HEK293 (cell line): Measurements from ENCODE around the gene SCN4A.

Experiments
- CTCF ChIP-seq: fragments of 450-650 bp; formaldehyde crosslinking; IDR thresholded peaks from 2 replicates; pipeline ENCODE4 v1.5.1; 2016; ENCODE audit warnings: missing biosample characterization, missing genetic modification characterization
- ELK4 ChIP-seq: IDR thresholded peaks from 2 replicates; pipeline ENCODE4 v1.6.1; 2011; ENCODE audit warnings: mild to moderate bottlenecking, low read depth, low read length, borderline replicate concordance
- ZNF121 ChIP-seq: fragments of 450-650 bp; formaldehyde crosslinking; IDR thresholded peaks from 2 replicates; pipeline ENCODE4 v1.5.1; 2016; ENCODE audit warnings: missing biosample characterization, missing genetic modification characterization
- ZNF175 ChIP-seq: fragments of 450-650 bp; formaldehyde crosslinking; IDR thresholded peaks from 2 replicates; pipeline ENCODE4 v1.5.1; 2016; ENCODE audit warnings: missing biosample characterization, missing genetic modification characterization
- ZNF670 ChIP-seq: fragments of 450-650 bp; formaldehyde crosslinking; IDR thresholded peaks from 2 replicates; pipeline ENCODE4 v1.5.1; 2016; ENCODE audit warnings: missing biosample characterization, missing genetic modification characterization, low read depth
- TF ChIP-seq, protein P1 (sequence below): fragments of 450-650 bp; formaldehyde crosslinking; conservative IDR thresholded peaks from 2 replicates; pipeline ENCODE4 v1.5.1; 2016; ENCODE audit warnings: low read depth, missing biosample characterization, missing genetic modification characterization
- TF ChIP-seq, protein P2 (sequence below): fragments of 450-650 bp; formaldehyde crosslinking; IDR thresholded peaks from 2 replicates; pipeline ENCODE4 v1.5.1; 2016; ENCODE audit warnings: missing biosample characterization, missing genetic modification characterization

- TF ChIP-seq ZNF670 (tag by site-specific recombination), result no peak
- TF ChIP-seq, protein P1, sequence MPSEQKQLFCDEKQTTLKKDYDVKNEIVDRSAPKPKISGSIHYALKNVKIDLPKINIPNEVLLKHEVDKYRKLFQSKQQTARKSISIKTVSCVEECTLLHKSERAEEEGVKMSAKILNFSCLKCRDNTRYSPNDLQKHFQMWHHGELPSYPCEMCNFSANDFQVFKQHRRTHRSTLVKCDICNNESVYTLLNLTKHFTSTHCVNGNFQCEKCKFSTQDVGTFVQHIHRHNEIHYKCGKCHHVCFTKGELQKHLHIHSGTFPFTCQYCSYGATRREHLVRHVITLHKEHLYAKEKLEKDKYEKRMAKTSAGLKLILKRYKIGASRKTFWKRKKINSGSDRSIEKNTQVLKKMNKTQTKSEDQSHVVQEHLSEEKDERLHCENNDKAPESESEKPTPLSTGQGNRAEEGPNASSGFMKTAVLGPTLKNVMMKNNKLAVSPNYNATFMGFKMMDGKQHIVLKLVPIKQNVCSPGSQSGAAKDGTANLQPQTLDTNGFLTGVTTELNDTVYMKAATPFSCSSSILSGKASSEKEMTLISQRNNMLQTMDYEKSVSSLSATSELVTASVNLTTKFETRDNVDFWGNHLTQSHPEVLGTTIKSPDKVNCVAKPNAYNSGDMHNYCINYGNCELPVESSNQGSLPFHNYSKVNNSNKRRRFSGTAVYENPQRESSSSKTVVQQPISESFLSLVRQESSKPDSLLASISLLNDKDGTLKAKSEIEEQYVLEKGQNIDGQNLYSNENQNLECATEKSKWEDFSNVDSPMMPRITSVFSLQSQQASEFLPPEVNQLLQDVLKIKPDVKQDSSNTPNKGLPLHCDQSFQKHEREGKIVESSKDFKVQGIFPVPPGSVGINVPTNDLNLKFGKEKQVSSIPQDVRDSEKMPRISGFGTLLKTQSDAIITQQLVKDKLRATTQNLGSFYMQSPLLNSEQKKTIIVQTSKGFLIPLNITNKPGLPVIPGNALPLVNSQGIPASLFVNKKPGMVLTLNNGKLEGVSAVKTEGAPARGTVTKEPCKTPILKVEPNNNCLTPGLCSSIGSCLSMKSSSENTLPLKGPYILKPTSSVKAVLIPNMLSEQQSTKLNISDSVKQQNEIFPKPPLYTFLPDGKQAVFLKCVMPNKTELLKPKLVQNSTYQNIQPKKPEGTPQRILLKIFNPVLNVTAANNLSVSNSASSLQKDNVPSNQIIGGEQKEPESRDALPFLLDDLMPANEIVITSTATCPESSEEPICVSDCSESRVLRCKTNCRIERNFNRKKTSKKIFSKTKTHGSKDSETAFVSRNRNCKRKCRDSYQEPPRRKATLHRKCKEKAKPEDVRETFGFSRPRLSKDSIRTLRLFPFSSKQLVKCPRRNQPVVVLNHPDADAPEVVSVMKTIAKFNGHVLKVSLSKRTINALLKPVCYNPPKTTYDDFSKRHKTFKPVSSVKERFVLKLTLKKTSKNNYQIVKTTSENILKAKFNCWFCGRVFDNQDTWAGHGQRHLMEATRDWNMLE, result no peak
- no peak for TF ChIP-seq ZNF175
- TF ChIP-seq CTCF (tag by site-specific recombination), result no peak
- TF ChIP-seq ELK4, result no peak
- TF ChIP-seq, protein P2, sequence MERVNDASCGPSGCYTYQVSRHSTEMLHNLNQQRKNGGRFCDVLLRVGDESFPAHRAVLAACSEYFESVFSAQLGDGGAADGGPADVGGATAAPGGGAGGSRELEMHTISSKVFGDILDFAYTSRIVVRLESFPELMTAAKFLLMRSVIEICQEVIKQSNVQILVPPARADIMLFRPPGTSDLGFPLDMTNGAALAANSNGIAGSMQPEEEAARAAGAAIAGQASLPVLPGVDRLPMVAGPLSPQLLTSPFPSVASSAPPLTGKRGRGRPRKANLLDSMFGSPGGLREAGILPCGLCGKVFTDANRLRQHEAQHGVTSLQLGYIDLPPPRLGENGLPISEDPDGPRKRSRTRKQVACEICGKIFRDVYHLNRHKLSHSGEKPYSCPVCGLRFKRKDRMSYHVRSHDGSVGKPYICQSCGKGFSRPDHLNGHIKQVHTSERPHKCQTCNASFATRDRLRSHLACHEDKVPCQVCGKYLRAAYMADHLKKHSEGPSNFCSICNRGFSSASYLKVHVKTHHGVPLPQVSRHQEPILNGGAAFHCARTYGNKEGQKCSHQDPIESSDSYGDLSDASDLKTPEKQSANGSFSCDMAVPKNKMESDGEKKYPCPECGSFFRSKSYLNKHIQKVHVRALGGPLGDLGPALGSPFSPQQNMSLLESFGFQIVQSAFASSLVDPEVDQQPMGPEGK (tag by site-specific recombination), result no peak
- TF ChIP-seq ZNF121 (tag by site-specific recombination), result no peak
Observed at GRCh38 chr17:64008830-64009229, 36.1 kb upstream of the SCN4A start.
